Ovary (tissue), 3 donors: ENCODE data around the gene MYO3B.

Experiments used
- EP300 ChIP-seq: sonication (generic); formaldehyde crosslinking; IDR thresholded peaks from one replicate; pipeline ENCODE4 v1.6.1; 2017; ENCODE audit warnings: antibody characterized with exemption
- POLR2A ChIP-seq: fragments of 450-650 bp; IDR thresholded peaks from one replicate; pipeline ENCODE4 v1.6.1; 2017; ENCODE audit warnings: antibody characterized with exemption, mild to moderate bottlenecking, moderate library complexity
- TF ChIP-seq, protein P1 (sequence below), 3 donors: fragments of 450-650 bp in 2 of 3; fragments of 200-600 bp in 1 of 3; IDR thresholded peaks; one replicate each; pipeline versions ENCODE4 v1.5.1 to v1.8.0; 2016 to 2022; ENCODE audit warnings: antibody characterized with exemption in 3 of 3, mild to moderate bottlenecking in 1 of 3
- donor health status: DM: no; HTN: no; CAD: no.

DNA sequence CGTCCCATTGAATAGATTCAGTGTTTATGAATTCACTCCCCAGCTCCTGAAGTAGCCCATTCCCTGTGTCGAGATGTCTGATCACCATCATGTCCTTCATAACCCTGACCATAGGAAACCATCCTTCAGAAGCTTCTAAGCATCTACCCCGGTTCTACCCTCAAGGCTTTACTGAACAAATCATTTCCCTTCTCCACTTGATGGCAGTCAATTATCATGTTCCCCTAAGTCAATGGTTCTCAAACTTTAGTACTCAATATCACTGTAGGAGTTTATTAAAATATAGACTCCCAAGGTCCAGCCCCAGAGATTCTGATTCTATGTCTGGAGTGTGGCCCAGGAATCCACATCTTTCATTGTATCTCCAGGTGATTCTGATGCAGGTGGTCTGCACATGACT is 308.8 kb downstream of the MYO3B start:
- TF ChIP-seq, protein P1, sequence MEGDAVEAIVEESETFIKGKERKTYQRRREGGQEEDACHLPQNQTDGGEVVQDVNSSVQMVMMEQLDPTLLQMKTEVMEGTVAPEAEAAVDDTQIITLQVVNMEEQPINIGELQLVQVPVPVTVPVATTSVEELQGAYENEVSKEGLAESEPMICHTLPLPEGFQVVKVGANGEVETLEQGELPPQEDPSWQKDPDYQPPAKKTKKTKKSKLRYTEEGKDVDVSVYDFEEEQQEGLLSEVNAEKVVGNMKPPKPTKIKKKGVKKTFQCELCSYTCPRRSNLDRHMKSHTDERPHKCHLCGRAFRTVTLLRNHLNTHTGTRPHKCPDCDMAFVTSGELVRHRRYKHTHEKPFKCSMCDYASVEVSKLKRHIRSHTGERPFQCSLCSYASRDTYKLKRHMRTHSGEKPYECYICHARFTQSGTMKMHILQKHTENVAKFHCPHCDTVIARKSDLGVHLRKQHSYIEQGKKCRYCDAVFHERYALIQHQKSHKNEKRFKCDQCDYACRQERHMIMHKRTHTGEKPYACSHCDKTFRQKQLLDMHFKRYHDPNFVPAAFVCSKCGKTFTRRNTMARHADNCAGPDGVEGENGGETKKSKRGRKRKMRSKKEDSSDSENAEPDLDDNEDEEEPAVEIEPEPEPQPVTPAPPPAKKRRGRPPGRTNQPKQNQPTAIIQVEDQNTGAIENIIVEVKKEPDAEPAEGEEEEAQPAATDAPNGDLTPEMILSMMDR (IDR thresholded peaks at IDR 0.05), result no peak
- TF ChIP-seq EP300 (no peak), POLR2A (no peak)
